Measurements from ENCODE around the gene SGPP1. TPM values are rescaled to one million over a fixed set of nuclear protein-coding genes. Genes with fewer than 3 reads are reported as not detected.

Gene SGPP1
- total RNA-seq, 4 donors from 2014 or later = 5.9 to 13.9 (median 6.8) TPM

GRCh38 chr14:63678536-63678935, 49.3 kb downstream of the SGPP1 start:
- no peak for DNase-seq (ENCODE audit: low spot score in 2 of 2)
- TF ChIP-seq CTCF (IDR thresholded peaks at IDR 0.05) = no peak
- TF ChIP-seq POLR2A (IDR thresholded peaks at IDR 0.05) = no peak
- H3K4me3 ChIP-seq (ENCODE audit: low read depth, poor library complexity, severe bottlenecking) = no peak overlapping the region
- 96 to 97% methylated on average over 1 of the region's 1 CpG for WGBS, 2 donors
- intact Hi-C loops (cut with DNase I; ENCODE audit: low total_unique reads) = no loop called here

DNA sequence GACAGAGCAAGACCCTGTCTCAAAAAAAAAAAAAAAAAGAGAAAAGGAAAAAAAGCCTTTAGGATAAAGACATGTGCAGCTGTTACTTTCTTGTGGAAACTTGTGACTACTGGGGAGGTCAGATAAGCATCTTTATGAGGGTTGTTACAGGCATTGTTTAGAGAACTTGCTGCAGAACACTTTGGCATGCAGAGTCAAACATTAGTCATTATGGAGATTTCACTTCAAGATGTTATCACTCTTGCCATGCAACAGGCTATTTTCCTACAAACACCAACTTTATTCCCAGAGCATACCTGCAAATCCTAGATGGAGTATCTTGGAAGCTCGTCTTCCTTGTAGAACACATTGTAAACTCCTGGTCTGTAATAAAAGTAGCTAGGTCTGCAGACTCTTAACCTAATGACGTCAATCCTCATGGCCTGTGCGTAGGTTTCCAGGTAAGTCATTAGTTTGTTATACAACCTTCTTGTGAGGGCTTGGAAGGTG, 49.9 kb downstream of the SGPP1 start:
- H3K4me3 ChIP-seq (ENCODE audit: low read depth, poor library complexity, severe bottlenecking) = no peak overlapping the region
- intact Hi-C loops (cut with DNase I; ENCODE audit: low total_unique reads) = no loop called here
- no peak for DNase-seq (ENCODE audit: low spot score in 2 of 2)
- 52 to 66% methylated on average over 3 of the region's 3 CpGs for WGBS, 2 donors
- TF ChIP-seq POLR2A (IDR thresholded peaks at IDR 0.05) (no peak), CTCF (IDR thresholded peaks at IDR 0.05) (no peak)

DNA sequence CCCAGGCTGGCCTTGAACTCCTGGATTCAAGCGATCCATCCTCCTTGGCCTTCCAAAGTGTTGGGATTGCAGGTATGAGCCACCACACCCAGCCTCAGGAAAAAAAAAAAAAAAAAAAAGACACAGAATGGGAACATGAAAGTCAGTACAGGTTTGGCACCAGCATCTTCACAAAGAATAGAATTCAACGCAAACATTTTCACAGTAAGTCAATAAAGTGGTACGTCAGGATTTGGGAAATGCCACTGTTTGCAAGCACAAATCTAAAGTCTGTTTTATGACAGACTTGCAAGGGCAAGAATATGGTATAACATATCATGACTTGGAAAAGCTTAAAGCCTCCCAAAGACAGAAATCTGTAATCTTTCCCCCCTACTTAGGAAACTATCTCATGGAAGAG, 51.2 kb downstream of the SGPP1 start:
- DNase-seq (ENCODE audit: low spot score in 2 of 2) = no peak
- 79 to 81% methylated on average over 3 of the region's 3 CpGs for WGBS, 2 donors
- intact Hi-C loops (cut with DNase I; ENCODE audit: low total_unique reads) = no loop called here
- H3K4me3 ChIP-seq (ENCODE audit: low read depth, poor library complexity, severe bottlenecking) = no peak overlapping the region
- no peak for TF ChIP-seq POLR2A (IDR thresholded peaks at IDR 0.05)
- TF ChIP-seq CTCF (IDR thresholded peaks at IDR 0.05) = no peak

DNA sequence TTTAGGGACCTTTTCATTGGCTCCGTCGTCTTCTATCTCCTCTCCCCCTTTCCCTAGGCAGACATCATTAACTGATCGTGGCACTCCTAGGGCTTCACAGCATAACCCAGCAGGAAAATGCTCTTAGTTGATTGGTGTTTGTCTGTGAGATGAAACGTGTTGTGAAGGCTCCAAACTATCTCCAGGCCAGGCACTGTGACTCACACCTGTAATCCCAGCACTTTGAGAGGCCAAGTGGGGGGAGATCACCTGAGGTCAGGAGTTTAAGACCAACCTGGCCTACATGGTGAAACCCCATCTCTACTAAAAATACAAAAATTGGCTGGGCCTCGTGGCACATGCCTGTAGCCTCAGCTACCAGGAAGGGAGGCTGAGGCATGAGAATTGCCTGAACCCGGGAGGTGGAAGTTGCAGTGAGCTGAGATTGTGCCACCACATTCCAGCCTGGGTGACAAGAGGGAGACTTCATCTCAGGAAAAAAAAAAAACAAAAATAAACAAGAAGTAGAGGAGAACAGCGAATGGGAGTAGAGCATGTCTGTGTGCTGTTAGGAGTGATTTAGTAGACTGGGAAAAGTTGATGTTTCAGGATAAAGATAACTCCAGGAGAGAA, 53.9 kb downstream of the SGPP1 start:
- DNase-seq (ENCODE audit: low spot score in 2 of 2) = no peak
- intact Hi-C loops (cut with DNase I; ENCODE audit: low total_unique reads) = no loop called here
- WGBS, 2 donors = 81% methylated on average over 7 of the region's 7 CpGs
- no peak for TF ChIP-seq CTCF (IDR thresholded peaks at IDR 0.05)
- TF ChIP-seq POLR2A (IDR thresholded peaks at IDR 0.05) = no peak
- no peak overlapping the region for H3K4me3 ChIP-seq (ENCODE audit: low read depth, poor library complexity, severe bottlenecking)

DNA sequence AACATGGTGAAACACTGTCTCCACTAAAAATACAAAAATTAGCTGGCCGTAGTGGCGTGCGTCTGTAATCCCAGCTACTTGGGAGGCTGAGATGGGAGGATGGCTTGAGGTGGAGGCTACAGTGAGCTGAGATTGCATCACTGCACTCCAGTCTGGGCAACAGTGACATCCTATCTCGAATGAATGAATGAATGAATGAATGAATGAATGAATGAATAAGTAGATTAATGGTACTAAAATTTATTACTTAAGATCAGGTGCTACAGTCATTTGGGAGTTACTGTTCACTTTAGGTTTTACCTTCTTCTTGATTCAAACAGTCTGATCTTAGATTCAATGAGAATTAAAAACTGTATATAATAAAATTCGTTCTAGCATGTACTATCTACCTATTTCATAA, 54.6 kb downstream of the SGPP1 start:
- 89 to 91% methylated on average over 5 of the region's 5 CpGs for WGBS, 2 donors
- H3K4me3 ChIP-seq (ENCODE audit: low read depth, poor library complexity, severe bottlenecking) = no peak overlapping the region
- intact Hi-C loops (cut with DNase I; ENCODE audit: low total_unique reads) = no loop called here
- no peak for TF ChIP-seq POLR2A (IDR thresholded peaks at IDR 0.05)
- TF ChIP-seq CTCF (IDR thresholded peaks at IDR 0.05) = no peak
- DNase-seq (ENCODE audit: low spot score in 2 of 2) = no peak

Measured in lower leg skin (tissue), 4 donors.